ENCODE measurements around the gene OPHN1. TPM values are rescaled to one million over a fixed set of nuclear protein-coding genes. Genes with fewer than 3 reads are reported as not detected.

The OPHN1 gene
- total RNA-seq, 1 donor from 2014 or later: 8.0 TPM

DNA sequence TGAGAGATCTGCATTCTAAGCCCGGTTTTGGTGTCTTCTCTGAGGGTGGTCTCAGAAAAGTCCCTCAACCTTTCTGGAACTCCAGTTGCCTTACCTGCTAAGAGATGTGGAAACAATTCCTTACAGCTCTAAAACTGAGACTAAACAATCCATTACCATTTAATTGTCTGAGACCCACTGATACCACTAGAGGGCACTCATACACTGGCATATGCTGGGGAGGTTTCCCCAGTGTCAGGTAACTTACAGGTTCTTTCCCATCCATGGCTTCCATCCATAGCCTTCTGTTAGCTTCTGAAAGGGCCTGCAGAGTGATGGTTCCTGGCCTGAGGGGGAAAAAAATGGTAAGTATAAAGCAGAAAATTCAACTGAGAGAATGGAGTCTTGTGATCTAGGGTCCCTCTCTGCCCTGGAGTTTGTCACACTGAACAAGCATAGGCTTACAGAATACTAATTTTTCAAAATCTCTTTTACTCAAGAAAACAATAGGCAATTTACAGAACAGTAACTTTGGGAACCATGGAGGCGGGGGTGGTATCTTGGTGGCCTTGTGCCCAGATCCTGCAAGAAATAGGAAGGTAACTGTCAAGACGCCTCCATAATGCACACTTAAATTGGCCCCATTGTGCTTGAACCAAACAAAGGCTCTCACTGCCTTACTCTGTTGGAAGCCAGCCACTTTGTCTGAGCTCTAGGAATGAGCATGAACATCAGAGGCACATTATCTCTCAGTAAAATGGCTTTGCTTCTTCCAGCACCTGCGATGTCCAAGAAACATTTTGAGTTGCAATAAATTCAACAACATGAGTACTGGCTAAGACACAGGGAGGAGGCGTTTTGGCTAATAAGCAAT, 236.1 kb downstream of the OPHN1 start:
- ATAC-seq (no peak), DNase-seq (ENCODE audit: missing footprints) (no peak)
- intact Hi-C loops (cut with DNase I): loop anchor here (2.0 to 10.0 kb wide), 3 partner anchors 266 to 518 kb away; partner anchors contain the start of gene YIPF6

- DNase-seq (ENCODE audit: missing footprints) (no peak), ATAC-seq (no peak)
- intact Hi-C loops (cut with DNase I): loop anchor here (10.0 kb wide), 2 partner anchors 299 to 519 kb away; partner anchors contain the start of gene YIPF6
Measured at GRCh38 chrX:68195561-68195960, 237.7 kb downstream of the OPHN1 start.

DNA sequence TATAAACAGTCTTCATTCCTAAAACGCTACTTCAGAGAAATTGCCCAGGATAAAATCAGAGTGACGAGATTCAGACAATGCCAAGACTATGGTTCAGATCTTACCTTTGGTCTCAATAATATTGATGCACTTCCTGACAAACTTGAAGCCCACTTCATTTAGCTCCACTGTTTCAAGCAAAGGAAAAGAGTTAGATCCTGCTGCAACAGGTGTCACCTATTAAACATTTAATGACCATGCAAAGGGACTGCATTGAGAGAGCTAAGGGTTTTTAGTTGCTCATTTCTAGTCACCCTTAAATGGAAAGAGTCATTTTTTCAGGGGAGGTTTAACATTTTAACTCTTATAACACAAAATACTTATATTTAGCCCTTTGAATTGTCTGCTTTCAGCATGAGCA, 239.5 kb downstream of the OPHN1 start:
- intact Hi-C loops (cut with DNase I): loop anchor here (10.0 kb wide), 2 partner anchors 301 to 521 kb away; partner anchors contain the start of gene YIPF6
- DNase-seq (ENCODE audit: missing footprints): no peak

DNA sequence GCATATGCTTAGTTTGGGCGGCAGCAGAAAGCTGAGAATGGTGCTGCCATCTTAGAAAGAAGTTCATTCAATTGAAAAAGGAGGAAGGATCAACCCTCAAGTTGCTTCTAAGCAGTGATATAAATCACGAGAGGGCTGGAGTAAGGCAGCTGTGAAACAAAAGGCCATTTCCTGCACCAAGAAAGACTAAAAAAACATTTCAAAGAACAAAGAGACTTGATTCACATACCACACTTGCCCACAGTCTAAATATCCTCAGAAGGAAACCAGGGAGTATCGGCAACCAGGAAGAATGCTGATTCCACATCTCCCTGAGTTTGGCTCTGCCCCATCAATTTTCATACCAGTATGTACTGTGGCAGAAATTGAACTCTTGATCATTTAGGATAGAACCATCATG, 240.1 kb downstream of the OPHN1 start:
- DNase-seq (ENCODE audit: missing footprints) (no peak), ATAC-seq (no peak)
- intact Hi-C loops (cut with DNase I): loop anchor here (10.0 kb wide), 2 partner anchors 302 to 522 kb away; partner anchors contain the start of gene YIPF6

More for the DNA sequence above, 239.5 kb downstream of the OPHN1 start:
- ATAC-seq: no peak

- no peak for ATAC-seq
- no peak for DNase-seq (ENCODE audit: missing footprints)
- intact Hi-C loops (cut with DNase I): loop anchor here (10.0 kb wide), 2 partner anchors 304 to 524 kb away; partner anchors contain the start of gene YIPF6
Measured at GRCh38 chrX:68190799-68191198, 242.5 kb downstream of the OPHN1 start.

- ATAC-seq (no peak), DNase-seq (ENCODE audit: missing footprints) (no peak)
- intact Hi-C loops (cut with DNase I): no loop called here
Measured at GRCh38 chrX:68186552-68187262, 246.6 kb downstream of the OPHN1 start.

DNA sequence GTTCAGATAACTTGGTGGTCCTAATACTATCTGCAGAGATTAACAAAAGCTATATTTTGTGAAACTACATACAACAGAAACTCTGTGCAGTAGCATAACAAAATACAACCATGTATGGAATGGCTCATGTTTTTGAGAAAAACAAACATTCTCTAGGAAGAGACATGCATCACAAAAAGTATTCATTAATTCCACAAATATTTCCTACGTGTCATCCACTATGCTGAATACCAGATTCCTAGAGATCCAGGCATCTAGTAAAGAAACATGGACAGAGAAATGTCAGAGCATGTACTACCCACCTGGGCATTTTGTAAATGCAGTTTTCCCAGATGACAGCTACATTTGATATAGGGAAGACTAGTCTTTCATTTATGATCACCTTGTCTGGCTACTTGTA, 248.1 kb downstream of the OPHN1 start:
- intact Hi-C loops (cut with DNase I): no loop called here
- DNase-seq (ENCODE audit: missing footprints) (no peak), ATAC-seq (no peak)

DNA sequence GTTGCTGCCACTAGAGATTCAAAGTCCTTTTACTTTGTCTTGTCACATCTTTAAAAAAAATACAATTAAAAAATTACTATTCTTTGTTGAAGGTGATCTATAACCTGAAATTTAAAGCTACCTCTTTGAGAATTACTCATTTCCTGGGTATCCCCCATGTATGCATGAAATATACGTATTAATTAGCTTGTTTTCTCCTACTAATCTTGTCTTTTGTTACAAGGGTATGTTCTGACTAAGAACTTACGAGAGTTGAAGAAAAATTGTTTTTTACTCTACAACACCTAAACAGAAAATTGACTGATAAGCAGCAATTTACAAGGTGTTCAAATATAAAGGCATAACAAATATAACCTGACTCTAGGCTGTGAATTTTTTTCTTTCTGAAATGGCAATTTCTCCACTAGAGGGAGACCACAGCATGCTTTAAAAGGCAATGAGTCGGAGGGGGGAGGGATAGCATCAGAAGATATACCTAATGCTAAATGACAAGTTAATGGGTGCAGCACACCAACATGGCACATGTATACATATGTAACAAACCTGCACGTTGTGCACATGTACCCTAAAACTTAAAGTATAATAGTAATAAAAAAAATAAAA, 249.6 kb downstream of the OPHN1 start:
- intact Hi-C loops (cut with DNase I): no loop called here
- ATAC-seq: no peak

DNA sequence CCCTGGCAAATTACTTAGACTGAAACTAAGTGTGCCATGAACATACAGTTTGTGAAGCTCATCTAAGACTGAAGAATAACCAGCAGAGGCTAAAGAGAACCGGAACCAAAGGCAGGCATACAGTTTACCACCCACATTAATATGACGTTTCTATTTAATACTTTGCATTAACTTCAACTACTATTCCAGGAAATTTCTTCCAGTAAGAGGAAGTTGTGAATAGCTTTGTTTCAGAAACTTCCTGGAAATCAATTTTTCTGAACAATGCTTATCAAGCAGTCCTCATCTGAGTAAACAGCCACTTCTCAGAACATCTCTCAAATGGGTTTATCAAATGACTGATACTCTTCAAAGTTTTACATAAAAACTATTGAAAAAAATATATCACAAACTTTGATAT, 252.7 kb downstream of the OPHN1 start:
- peak; percentile 16 for ATAC-seq
- intact Hi-C loops (cut with DNase I): no loop called here
- DNase-seq (ENCODE audit: missing footprints): no peak

More for the DNA sequence above, 249.6 kb downstream of the OPHN1 start:
- DNase-seq (ENCODE audit: missing footprints): no peak

GRCh38 chrX:68179355-68179754, 253.9 kb downstream of the OPHN1 start:
- no peak for DNase-seq (ENCODE audit: missing footprints)
- intact Hi-C loops (cut with DNase I): no loop called here
- ATAC-seq: no peak

GRCh38 chrX:68177542-68177941, 255.8 kb downstream of the OPHN1 start:
- ATAC-seq: no peak
- no peak for DNase-seq (ENCODE audit: missing footprints)
- intact Hi-C loops (cut with DNase I): no loop called here

- ATAC-seq: no peak
- DNase-seq (ENCODE audit: missing footprints): no peak
- intact Hi-C loops (cut with DNase I): no loop called here
Measured at GRCh38 chrX:68175562-68175961, 257.7 kb downstream of the OPHN1 start.

- ATAC-seq (no peak), DNase-seq (ENCODE audit: missing footprints) (no peak)
- intact Hi-C loops (cut with DNase I): no loop called here
Measured at GRCh38 chrX:68163441-68163840, 269.9 kb downstream of the OPHN1 start.

- ATAC-seq (no peak), DNase-seq (ENCODE audit: missing footprints) (no peak)
- intact Hi-C loops (cut with DNase I): loop anchor here (10.0 kb wide), 1 partner anchor 423 kb away; no protein-coding TSS in a partner anchor
Measured at GRCh38 chrX:68147848-68148247, 285.4 kb downstream of the OPHN1 start.

DNA sequence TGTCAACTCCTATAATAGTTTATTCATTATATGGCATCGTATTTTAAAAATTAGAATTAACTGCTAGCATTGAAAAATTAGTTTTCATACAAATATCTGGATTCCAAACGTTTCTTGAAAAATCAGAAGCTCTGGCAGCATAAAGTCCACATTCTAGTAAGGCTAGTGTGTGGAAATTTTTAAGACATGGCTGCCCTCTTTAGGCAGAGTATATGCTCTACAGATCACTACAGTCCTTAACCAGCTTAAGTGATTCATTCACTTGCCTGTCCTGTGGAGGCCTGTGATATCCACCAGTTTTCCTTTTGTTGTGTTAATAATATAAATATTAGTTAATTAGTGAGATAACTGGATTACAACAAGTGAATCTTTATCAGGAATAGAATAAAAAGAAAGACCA, 287.2 kb downstream of the OPHN1 start:
- intact Hi-C loops (cut with DNase I): loop anchor here (10.0 kb wide), 1 partner anchor 421 kb away; no protein-coding TSS in a partner anchor
- ATAC-seq: no peak
- DNase-seq (ENCODE audit: missing footprints): no peak

GRCh38 chrX:68139791-68140190, 293.5 kb downstream of the OPHN1 start:
- DNase-seq (ENCODE audit: missing footprints) (no peak), ATAC-seq (no peak)
- intact Hi-C loops (cut with DNase I): loop anchor here (10.0 kb wide), 1 partner anchor 415 kb away; no protein-coding TSS in a partner anchor

DNA sequence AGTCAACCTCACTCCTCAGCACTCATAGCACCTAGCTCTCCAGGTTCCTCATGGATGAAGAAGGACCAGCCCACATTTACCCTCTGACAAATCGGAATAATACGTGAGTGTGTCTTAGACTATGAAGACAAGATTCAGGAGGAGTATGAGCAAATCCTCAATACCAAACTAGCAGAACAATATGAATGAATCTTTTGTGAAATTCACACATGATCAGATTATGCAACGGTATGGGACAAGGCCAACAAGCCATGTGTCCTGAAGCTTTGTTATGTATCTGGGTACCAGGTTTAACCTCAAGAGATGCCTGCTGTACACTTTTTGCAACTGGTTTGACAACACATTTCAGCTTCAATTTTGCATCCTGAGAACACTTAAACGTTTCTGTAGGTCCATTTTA, 300.1 kb downstream of the OPHN1 start:
- intact Hi-C loops (cut with DNase I): no loop called here
- DNase-seq (ENCODE audit: missing footprints): no peak
- no peak for ATAC-seq

- DNase-seq (ENCODE audit: missing footprints) (no peak), ATAC-seq (no peak)
- intact Hi-C loops (cut with DNase I): no loop called here
Measured at GRCh38 chrX:68132749-68133148, 300.5 kb downstream of the OPHN1 start.

DNA sequence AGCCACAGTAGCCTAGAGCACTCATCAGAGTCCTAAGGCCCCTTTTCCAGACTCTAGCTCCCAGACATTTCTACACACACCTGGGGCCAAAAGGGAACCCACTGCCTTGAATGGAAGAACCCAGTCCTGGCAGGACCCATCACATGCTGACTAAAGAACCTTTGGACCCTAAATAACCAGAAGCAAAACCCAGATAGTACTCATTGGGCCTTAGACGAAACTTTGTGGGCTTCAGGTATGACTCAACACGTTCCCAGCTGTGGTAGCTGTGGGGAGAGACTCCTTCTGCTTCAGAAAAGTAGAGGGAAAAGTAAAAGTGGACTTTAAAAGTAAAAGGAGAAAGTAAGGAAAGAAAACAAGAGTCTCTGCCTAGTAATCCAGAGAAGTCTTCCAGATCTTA, 311.5 kb downstream of the OPHN1 start:
- ATAC-seq: no peak
- intact Hi-C loops (cut with DNase I): no loop called here
- DNase-seq (ENCODE audit: missing footprints): no peak

Data from Right ventricle myocardium inferior (tissue), 1 donor.